Activated naive CD8-positive, alpha-beta T cell treated with anti-CD3 and anti-CD28 coated beads, Interleukin-2, amount 50 U/mL, for 24 hours (primary cell): Measurements from ENCODE around the gene ANO9.

Experiments used
- ATAC-seq: fragments of 150-1000 bp; cut with Tn5 transposase; one replicate; pipeline ENCODE4 v1.10.0; 2021
- DNase-seq: peaks from one replicate; pipeline ENCODE4 v3.0.0; 2021
- H3K27ac Mint-ChIP-seq: one replicate; pipeline ENCODE4 v1.8.0; 2021; ENCODE audit warnings: mild to moderate bottlenecking, mixed read lengths
- H3K27me3 Mint-ChIP-seq: one replicate; pipeline ENCODE4 v1.8.0; 2021; ENCODE audit warnings: mixed read lengths
- H3K36me3 Mint-ChIP-seq: one replicate; pipeline ENCODE4 v1.8.0; 2021; ENCODE audit warnings: low read depth, mixed read lengths
- H3K4me1 Mint-ChIP-seq: one replicate; pipeline ENCODE4 v1.8.0; 2021; ENCODE audit warnings: mixed read lengths
- H3K4me3 Mint-ChIP-seq: one replicate; pipeline ENCODE4 v1.8.0; 2021; ENCODE audit warnings: mild to moderate bottlenecking, moderate library complexity, mixed read lengths
- H3K9me3 Mint-ChIP-seq: one replicate; pipeline ENCODE4 v1.8.0; 2021; ENCODE audit warnings: mixed read lengths

ANO9 gene

DNA sequence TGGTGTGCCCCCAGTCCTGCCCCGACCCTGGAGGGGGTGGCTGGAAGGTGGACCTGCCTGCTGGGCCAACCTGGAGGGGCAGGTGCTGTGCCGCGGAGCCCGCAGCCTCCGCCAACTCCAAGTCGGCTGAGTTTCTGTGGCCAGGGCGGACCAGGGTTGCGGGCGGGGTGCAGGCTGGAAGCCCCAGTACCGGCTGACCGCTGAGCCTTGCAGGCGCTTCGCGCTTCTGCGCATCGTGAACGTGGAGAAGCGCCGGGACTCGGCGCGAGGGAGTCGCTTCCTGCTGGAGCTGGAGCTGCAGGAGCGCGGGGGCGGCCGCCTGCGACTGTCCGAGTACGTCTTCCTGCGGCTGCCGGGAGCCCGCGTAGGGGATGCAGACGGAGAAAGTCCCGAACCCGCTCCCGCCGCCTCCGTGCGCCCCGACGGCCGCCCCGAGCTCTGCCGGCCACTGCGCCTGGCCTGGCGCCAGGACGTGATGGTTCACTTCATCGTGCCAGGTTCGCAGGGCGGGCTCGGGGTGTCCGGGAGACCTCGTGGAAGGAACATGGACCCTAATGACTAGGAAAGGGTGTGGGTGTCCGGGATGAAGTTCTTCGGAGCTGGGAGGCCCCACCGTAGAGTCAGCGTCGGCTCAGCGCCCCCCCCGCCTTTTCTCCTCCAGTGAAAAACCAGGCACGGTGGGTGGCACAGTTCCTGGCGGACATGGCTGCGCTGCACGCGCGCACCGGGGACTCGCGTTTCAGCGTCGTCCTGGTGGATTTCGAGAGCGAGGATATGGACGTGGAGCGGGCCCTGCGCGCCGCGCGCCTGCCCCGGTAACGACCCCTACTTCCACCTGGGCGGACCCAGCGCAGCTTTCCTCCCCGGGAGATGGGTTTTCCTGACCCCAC is 62.4 kb downstream of the ANO9 start:
- no peak for DNase-seq
- Mint-ChIP-seq H3K27ac (no peak overlapping the region), H3K9me3 (no peaks in the 10 kb centered on the region)

DNA sequence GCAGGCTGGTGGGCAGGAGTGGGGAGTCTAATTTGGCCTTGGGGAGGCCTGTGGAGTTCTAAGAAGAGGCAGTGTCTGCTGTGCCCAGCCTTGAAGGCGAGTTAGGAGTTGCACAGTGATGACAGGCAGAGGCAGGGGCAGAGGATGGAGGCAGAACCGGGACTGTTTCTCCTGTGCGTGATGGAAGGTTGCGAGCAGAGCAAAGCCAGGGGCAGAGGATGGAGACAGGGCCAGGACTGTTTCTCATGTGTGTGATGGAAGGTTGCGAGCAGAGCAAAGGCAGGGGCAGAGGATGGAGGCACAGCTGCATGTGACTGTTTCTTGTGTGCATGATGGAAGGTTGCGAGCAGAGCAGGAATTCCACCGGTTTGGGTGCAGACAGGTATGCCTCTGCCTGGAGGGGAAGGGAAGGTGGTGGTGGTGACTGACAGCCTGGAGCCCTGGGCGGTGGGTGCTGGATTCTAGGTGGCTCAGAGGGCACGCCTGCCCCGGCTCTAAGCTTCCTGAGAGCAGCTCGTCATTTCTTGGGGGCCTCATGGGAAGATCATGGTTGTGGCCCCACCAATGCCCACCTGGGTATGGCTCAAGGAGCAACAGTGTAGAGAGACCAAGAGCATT is 63.8 kb downstream of the ANO9 start:
- H3K36me3 Mint-ChIP-seq = no peaks in the 10 kb centered on the region
- no peak for DNase-seq

More for the DNA sequence above, 62.4 kb downstream of the ANO9 start:
- H3K4me1 Mint-ChIP-seq = peaks cover 4% of the 10 kb centered on the region
- H3K36me3 Mint-ChIP-seq = no peaks in the 10 kb centered on the region
- no peak overlapping the region for H3K4me3 Mint-ChIP-seq
- no peak for ATAC-seq
- H3K27me3 Mint-ChIP-seq = peaks cover 3% of the 10 kb centered on the region

DNA sequence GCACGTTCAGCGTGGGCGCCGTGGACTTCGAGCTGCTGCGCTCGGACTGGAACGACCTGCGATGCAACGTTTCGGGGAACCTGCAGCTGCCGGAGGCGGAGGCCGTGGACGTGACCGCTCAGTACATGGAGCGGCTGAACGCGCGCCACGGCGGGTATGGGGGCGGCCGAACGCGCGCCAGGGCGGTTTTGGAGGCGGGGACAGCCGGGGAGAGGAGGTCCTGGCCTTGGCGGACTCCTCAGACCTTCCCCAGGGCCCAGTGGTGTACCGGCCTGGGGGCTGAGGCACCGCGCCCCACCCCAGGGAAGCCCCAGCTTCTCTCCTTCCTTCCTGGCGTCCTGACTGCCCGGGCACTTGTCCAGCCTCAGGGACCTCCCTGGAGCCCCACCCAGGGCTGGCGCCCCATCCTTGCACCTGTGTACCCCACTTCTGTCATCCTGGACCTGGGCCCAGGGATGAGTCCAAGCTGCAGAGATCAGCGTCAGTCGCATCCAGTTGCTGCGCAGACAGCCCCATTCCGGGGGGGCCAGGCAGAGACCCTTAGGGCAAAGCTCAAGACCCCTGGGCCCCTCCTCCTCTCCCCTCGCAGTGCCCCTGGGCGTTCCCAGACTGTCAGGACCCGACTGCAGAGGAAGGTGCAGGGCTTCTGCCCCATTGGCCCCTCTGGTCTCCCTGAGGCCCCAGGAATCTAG is 64.5 kb downstream of the ANO9 start:
- Mint-ChIP-seq H3K9me3 (no peaks in the 10 kb centered on the region), H3K27ac (no peak overlapping the region), H3K27me3 (peaks cover 3% of the 10 kb centered on the region), H3K4me3 (no peak overlapping the region), H3K36me3 (no peaks in the 10 kb centered on the region), H3K4me1 (peaks cover 4% of the 10 kb centered on the region)
- no peak for DNase-seq
- no peak for ATAC-seq

More for the DNA sequence above, 63.8 kb downstream of the ANO9 start:
- peaks cover 4% of the 10 kb centered on the region for H3K4me1 Mint-ChIP-seq
- H3K27ac Mint-ChIP-seq = no peak overlapping the region
- no peak overlapping the region for H3K4me3 Mint-ChIP-seq
- H3K9me3 Mint-ChIP-seq = no peaks in the 10 kb centered on the region
- ATAC-seq = no peak
- H3K27me3 Mint-ChIP-seq = peaks cover 3% of the 10 kb centered on the region

DNA sequence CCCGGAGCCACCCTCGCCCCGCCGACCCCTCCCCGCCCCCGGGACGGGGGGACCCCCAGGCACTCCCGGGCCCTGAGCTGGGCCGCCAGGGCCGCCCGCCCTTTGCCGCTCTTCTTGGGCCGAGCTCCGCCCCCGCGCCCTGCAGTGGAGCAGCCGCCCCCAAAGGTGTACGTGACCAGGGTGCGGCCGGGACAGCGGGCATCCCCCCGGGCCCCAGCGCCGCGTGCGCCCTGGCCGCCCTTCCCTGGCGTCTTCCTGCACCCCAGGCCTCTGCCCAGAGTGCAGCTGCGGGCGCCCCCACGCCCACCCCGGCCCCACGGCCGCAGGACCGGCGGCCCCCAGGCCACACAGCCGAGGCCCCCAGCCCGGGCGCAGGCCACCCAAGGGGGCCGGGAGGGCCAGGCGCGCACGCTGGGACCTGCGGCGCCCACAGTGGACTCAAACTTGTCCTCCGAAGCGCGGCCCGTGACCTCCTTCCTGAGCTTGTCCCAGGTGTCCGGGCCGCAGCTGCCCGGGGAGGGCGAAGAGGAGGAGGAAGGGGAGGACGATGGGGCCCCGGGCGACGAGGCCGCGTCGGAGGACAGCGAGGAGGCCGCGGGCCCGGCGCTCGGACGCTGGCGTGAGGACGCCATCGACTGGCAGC is 65.2 kb downstream of the ANO9 start:
- Mint-ChIP-seq H3K4me1 (no peaks in the 10 kb centered on the region), H3K4me3 (no peak overlapping the region), H3K9me3 (no peaks in the 10 kb centered on the region), H3K27ac (no peak overlapping the region), H3K36me3 (no peaks in the 10 kb centered on the region), H3K27me3 (no peaks in the 10 kb centered on the region)
- DNase-seq (no peak), ATAC-seq (no peak)

DNA sequence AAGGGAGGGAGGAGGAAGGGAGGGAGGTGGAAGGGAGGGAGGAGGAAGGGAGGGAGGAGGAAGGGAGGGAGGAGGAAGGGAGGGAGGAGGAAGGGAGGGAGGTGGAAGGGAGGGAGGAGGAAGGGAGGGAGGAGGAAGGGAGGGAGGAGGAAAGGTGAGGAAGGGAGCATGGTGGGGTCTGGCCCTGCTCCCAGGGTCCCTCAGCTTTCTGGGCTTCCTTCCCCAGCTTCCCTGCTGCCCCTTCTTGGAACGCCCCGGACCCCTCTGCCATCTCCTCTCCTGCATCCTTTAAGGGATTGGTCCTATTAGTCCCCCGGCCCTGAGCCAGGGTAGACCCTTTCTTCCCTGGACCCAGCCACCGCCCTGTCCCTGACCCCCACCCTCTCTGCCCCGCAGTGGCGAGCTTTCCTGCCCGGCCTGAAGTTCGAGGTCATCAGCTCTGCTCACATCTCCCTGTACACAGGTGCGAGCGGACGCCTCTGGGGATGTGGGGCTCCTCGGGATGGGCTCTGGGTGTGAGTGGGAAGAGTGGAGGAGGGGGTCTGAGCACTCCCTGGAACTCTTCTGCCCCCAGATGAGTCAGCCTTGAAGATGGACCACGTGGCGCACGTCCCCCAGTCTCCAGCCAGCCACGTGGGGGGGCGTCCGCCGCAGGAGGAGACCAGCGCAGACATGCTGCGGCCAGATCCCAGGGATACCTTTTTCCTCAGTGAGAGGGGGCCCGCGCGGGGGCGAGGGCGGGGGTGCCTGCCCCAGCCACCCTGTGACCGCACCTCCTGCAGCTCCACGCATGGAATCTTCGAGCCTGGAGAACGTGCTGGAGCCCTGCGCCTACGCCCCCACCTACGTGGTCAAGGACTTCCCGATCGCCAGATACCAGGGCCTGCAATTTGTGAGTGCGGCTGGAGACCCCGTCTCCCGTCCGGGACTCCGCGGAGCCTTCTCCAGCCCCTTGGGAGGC is 66.5 kb downstream of the ANO9 start:
- no peaks in the 10 kb centered on the region for H3K9me3 Mint-ChIP-seq
- H3K27ac Mint-ChIP-seq = no peak overlapping the region
- no peaks in the 10 kb centered on the region for H3K36me3 Mint-ChIP-seq
- H3K4me1 Mint-ChIP-seq = no peaks in the 10 kb centered on the region
- no peak for ATAC-seq
- H3K27me3 Mint-ChIP-seq = peaks cover 8% of the 10 kb centered on the region
- H3K4me3 Mint-ChIP-seq = no peak overlapping the region
- no peak for DNase-seq

DNA sequence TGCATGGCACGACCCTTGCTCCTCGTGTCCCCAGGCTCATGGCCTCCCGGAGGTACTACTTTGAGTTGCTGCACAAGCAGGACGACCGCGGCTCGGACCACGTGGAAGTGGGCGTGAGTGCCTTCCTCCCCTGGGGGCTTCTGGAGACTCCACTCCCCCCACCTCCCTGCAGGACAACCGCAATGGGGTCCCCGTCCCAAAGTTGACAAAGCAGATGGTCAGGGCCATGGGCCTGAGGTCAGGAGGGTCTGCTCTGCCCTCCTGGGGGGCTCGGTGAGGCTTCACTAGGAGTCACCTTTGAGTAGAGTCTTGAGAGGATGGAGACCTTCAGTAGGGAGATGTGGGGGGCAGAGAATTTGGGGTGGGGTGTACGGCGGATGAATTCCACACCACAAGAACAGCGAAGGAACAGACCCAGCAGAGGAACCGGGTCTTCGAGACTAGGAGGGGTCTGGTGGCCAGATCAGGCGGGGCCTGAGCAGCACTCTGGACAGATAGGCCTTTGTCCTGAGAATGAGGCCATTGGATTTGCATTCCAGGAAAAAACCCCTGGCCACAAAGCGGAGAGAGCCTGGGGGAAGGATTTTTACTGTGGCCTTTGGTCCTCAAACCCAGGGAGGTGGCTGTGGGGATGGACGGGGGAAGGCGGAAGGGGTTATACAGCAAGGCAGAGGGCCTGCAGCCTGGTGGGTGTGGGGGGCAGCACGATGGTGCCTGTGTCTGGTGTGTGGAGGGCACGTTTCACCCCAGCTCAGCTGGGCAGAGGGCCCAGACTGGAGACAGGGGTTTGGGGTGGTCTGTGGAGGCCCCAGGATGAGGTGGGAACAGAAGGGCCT is 67.9 kb downstream of the ANO9 start:
- ATAC-seq (no peak), DNase-seq (no peak)
- no peak overlapping the region for H3K27ac Mint-ChIP-seq
- no peaks in the 10 kb centered on the region for H3K4me1 Mint-ChIP-seq
- H3K4me3 Mint-ChIP-seq = no peak overlapping the region
- H3K36me3 Mint-ChIP-seq = no peaks in the 10 kb centered on the region
- H3K27me3 Mint-ChIP-seq = peaks cover 9% of the 10 kb centered on the region
- H3K9me3 Mint-ChIP-seq = no peaks in the 10 kb centered on the region

DNA sequence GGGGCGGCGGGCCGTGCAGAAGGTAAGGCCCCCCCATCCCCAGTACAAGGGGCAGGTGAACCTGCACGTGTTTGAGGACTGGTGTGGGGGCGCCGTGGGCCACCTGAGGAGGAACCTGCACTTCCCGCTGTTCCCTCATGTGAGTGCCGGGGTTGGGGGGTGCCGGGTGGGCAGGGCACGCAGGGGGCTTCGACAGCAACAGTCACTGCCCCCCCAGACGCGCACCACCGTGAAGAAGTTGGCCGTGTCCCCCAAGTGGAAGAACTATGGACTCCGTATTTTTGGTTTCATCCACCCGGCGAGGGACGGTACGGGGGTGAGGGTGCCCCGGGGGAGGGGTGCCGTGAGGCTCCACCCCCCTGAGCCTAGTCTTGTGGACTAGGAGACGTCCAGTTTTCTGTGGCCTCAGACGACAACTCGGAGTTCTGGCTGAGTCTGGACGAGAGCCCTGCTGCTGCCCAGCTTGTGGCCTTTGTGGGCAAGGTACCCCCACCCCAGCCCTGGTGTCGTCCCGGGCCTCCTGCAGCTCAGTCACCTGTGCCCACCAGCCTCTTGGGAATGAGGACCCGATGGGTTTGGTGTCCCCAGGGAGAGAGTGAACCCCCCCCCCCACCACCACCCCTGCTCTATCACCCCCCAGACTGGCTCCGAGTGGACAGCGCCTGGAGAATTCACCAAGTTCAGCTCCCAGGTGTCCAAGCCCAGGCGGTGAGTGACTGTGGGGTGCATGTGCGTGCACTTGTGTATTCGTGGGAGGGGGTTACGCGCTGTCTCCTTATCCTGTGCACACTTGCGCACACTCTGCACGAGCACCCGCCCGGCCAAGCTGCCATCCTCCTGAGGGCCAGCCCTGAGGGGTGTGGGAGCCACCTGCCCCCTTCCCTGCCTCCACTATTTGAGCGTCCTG is 68.7 kb downstream of the ANO9 start:
- Mint-ChIP-seq H3K9me3 (no peaks in the 10 kb centered on the region), H3K27ac (no peak overlapping the region), H3K4me1 (peaks cover 3% of the 10 kb centered on the region), H3K4me3 (no peak overlapping the region), H3K27me3 (peaks cover 15% of the 10 kb centered on the region), H3K36me3 (no peaks in the 10 kb centered on the region)
- no peak for ATAC-seq
- no peak for DNase-seq

DNA sequence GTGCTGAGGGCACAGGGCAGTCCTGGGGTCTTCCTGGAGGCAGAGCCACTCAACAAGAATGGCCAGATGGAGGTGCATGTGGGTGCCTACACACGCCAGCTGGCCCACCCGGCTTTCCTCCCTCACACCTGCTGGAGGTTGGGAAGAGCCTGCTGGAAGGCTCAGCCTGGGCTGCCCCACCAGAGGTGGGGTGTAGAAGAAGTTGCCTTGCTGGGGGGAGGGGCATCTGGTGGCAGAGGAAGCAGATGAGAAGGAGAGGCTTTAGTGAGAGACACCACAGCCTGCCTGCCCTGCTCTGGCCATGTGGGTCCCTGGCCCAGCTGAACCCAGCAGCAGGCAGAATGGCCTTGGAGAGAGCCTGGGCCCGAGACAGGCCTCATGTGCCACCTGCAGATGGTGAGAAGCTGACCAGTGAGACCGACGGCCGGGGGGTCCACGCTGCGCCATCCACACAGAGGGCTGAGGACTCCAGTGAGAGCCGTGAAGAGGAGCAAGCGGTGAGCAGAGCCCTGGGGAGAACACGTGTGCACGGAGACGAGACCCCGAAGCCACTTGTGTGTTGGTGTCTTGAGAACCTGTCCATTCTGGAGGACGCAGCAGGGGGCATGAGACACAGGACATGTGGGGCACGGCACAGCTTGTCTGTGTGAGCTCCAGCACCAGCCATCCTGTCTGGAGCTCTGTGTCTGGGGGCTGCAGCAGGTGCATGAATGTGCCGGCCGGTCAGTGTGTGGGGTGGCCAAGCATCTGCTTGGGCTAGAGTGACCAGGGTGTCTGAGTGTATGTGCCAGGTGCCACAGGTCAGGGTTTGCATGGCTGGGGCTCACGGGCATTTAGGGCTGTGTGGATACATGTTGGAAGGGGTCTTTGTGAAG is 69.9 kb downstream of the ANO9 start:
- no peak overlapping the region for H3K27ac Mint-ChIP-seq
- H3K36me3 Mint-ChIP-seq = no peaks in the 10 kb centered on the region
- H3K9me3 Mint-ChIP-seq = no peaks in the 10 kb centered on the region
- no peak overlapping the region for H3K4me3 Mint-ChIP-seq
- peaks cover 5% of the 10 kb centered on the region for H3K4me1 Mint-ChIP-seq
- DNase-seq = no peak
- no peak for ATAC-seq
- H3K27me3 Mint-ChIP-seq = peaks cover 26% of the 10 kb centered on the region

DNA sequence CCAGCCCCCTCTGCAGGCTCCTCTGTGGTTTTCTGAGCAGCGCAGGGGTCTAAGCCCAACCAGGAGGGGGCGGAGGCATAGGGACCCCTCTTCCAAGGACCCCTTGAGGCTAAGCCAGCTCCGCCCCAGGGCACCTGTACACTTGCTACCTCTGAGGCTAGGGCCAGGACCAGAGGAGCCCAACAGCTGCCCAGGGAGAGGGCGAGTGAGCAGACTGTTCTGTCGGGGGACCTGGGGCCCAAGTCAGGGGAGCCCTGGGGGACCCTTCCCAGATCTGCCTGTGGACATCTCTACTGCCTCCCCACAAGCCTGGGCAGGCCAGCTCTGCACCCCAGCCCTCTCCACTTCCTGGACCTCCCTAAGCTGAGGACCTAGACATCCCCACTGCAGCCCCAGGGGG is 70.8 kb downstream of the ANO9 start:
- H3K4me1 Mint-ChIP-seq = peaks cover 5% of the 10 kb centered on the region

DNA sequence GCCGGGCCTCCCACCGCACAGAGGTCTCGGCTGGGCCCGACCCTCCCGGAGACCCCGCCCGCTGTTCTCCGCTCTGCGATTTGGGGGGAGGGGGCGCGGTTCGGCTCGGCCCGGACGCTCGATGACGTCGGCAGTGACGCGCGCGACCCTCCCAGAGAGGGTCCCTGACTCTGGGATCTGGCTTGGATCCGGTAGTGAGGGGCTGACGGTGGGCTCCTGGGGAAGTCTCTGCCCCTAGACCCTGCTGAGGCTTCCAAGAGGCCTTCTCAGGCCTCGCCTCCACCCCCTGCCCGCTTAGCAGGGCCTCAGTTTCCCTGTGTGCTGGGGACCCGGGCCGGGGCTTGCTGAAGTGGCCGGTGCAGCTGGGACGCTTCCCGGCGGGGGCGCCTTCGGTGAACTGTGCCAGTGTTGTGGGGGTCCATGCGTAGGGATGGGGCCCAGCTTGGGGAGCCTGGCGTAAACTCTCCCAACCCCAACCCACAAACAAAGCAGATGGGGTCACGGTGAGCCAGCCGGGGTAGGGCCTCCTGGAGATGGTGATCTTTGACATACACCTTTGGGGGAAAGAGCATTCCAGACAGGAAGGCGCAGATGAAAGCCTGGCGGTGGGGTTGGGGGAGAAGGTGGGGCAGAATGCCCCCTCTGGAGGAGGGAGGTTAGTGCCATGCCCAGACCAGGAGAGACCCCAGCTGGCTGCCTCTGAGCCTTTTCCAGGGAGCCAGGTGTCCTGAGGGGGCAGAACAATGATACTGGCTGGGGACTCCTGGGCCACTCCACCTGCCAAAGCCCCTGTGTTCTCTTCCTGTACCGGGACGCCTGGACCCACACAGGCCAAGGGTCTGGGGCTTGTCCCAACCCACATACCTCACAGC is 71.5 kb downstream of the ANO9 start:
- Mint-ChIP-seq H3K27me3 (peaks cover 35% of the 10 kb centered on the region), H3K4me3 (peak overlapping the region; percentile 36), H3K4me1 (peaks cover 5% of the 10 kb centered on the region), H3K9me3 (no peaks in the 10 kb centered on the region), H3K27ac (no peak overlapping the region), H3K36me3 (no peaks in the 10 kb centered on the region)
- ATAC-seq (no peak), DNase-seq (no peak)

More for the DNA sequence above, 70.8 kb downstream of the ANO9 start:
- Mint-ChIP-seq H3K27me3 (peaks cover 31% of the 10 kb centered on the region), H3K27ac (no peak overlapping the region), H3K9me3 (no peaks in the 10 kb centered on the region), H3K4me3 (no peak overlapping the region), H3K36me3 (no peaks in the 10 kb centered on the region)
- no peak for DNase-seq
- peak; percentile 3 for ATAC-seq
